ENCODE measurements around the gene BMP15.

DNA sequence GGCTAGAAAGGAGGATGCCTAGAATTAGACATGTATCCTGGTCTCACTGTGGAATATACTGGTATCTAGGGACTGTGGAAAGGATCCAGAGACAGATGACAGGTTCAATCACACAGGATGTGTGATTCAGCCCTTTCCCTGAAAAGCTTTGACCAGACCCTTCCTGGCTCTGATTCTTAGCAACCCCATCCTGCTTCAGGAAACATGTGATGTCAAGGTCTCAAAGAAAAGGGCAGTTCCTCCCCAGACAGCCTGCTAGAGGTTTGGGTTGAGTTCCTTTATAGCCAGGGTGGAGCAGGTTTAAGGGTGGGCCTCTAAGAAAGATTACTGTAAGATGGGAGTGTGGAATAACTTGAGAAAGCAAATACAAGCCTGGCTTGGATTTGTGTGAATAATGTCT lies 3.0 kb downstream of the BMP15 start:
- TF ChIP-seq, protein P1, sequence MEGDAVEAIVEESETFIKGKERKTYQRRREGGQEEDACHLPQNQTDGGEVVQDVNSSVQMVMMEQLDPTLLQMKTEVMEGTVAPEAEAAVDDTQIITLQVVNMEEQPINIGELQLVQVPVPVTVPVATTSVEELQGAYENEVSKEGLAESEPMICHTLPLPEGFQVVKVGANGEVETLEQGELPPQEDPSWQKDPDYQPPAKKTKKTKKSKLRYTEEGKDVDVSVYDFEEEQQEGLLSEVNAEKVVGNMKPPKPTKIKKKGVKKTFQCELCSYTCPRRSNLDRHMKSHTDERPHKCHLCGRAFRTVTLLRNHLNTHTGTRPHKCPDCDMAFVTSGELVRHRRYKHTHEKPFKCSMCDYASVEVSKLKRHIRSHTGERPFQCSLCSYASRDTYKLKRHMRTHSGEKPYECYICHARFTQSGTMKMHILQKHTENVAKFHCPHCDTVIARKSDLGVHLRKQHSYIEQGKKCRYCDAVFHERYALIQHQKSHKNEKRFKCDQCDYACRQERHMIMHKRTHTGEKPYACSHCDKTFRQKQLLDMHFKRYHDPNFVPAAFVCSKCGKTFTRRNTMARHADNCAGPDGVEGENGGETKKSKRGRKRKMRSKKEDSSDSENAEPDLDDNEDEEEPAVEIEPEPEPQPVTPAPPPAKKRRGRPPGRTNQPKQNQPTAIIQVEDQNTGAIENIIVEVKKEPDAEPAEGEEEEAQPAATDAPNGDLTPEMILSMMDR (IDR thresholded peaks at IDR 0.05) = no peak
- TF ChIP-seq POLR2A (IDR thresholded peaks at IDR 0.05) = no peak
